ENCODE data around the gene RFPL4AL1. TPM values are rescaled to one million over a fixed set of nuclear protein-coding genes. Genes with fewer than 3 reads are reported as not detected.
"Not testable (repeated sequence)": the region's sequence is repeated elsewhere in the genome, so short reads cannot be mapped to it uniquely, and the experiment has no call there.

The RFPL4AL1 gene
- total and polyA plus RNA-seq, 4 donors, result not detected

DNA sequence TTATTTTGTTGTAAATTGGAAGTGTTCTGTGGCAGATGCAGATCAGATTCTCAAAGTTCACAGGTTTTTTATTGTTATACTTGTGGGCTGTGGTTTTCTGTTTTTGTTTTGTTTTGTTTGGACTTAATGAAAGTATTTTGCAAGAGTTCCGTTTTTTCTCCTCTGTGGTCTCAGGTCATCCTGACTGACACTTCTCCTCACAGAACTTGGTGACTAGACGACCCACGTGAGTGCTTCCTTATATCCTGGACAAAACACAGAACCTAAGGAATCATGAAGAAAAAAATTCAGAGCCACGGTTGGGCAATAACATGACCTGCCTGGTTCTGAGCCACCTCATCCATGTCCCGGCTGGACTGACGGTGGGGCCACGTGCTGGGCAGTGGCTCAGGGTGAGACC, 2.5 kb upstream of the RFPL4AL1 start:
- H3K9me3 ChIP-seq (ENCODE audit: control insufficient read depth, insufficient read depth, low read length), result no peaks in the 10 kb centered on the region
- no peak for DNase-seq (ENCODE audit: low read depth in 4 of 6, low spot score in 6 of 6)
- no peak overlapping the region for H3K4me3 ChIP-seq (ENCODE audit: low read depth, low read length)
- no peaks in the 10 kb centered on the region for H3K27me3 ChIP-seq (ENCODE audit: control insufficient read depth, insufficient read depth, low read length)
- WGBS (ENCODE audit: insufficient coverage), result 77% methylated on average over 7 of the region's 7 CpGs
- no peak overlapping the region for H3K27ac ChIP-seq (ENCODE audit: low read depth, low read length)
- no peaks in the 10 kb centered on the region for H3K36me3 ChIP-seq (ENCODE audit: control insufficient read depth, insufficient read depth, low read length)
- no peaks in the 10 kb centered on the region for H3K4me1 ChIP-seq (ENCODE audit: control insufficient read depth, insufficient read depth, low read length)

DNA sequence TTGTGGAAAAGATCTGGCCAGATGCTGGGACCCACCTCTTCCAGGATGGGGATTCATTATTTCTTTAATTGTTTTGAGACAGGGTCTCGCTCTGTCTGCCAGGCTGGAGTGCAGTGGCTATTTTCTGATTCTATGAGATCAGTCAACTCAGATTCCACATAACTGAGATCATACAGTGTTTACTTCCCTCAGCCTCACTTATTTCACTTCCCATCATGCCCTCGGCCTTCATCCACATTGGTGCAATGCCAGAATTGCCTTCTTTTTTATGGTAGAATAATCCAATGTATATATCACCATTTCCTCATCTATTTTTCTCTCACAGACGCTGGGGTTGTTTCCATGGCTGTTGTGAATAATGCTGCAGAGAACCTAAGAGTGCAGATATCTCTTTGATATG, 714 bp downstream of the RFPL4AL1 start:
- H3K27me3 ChIP-seq (ENCODE audit: control insufficient read depth, insufficient read depth, low read length); H3K4me1 ChIP-seq (ENCODE audit: control insufficient read depth, insufficient read depth, low read length); H3K27ac ChIP-seq (ENCODE audit: low read depth, low read length); H3K9me3 ChIP-seq (ENCODE audit: control insufficient read depth, insufficient read depth, low read length); H3K36me3 ChIP-seq (ENCODE audit: control insufficient read depth, insufficient read depth, low read length); DNase-seq (ENCODE audit: low read depth in 4 of 6, low spot score in 6 of 6); H3K4me3 ChIP-seq (ENCODE audit: low read depth, low read length): not testable (repeated sequence)
- no CpG with 5 or more reads among the region's 3 CpGs for WGBS (ENCODE audit: insufficient coverage)

- Histone ChIP-seq H3K9me3 (ENCODE audit: control insufficient read depth, insufficient read depth, low read length) (no peaks in the 10 kb centered on the region), H3K27ac (ENCODE audit: low read depth, low read length) (no peak overlapping the region), H3K4me1 (ENCODE audit: control insufficient read depth, insufficient read depth, low read length) (no peaks in the 10 kb centered on the region), H3K4me3 (ENCODE audit: low read depth, low read length) (no peak overlapping the region), H3K36me3 (ENCODE audit: control insufficient read depth, insufficient read depth, low read length) (no peaks in the 10 kb centered on the region), H3K27me3 (ENCODE audit: control insufficient read depth, insufficient read depth, low read length) (no peaks in the 10 kb centered on the region)
- 28% methylated on average over 6 of the region's 7 CpGs for WGBS (ENCODE audit: insufficient coverage)
- DNase-seq (ENCODE audit: low read depth in 4 of 6, low spot score in 6 of 6), result no peak
These were observed 8.6 kb downstream of the RFPL4AL1 start for GRCh38 chr19:55777528-55777927.

GRCh38 chr19:55778331-55778730, 9.4 kb downstream of the RFPL4AL1 start:
- no peaks in the 10 kb centered on the region for H3K4me1 ChIP-seq (ENCODE audit: control insufficient read depth, insufficient read depth, low read length)
- WGBS (ENCODE audit: insufficient coverage), result 85% methylated on average over 14 of the region's 16 CpGs

DNA sequence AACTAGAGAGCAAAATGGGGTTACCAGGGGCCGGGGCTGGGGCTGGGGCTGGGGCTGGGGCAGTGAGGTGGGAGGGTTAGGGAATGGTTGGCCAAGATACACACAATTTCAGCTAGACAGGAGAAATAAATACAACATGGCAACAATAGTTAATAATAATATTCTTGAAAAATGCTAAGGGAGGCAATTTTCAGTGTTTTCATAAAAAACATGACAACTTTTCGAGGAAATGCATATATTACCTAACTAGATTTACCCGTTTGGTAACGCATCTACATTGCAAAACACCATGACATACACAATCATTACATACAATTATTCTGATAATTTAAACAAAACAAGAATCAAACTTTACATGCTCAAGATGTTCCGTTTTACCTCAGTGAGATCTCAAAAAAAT, 12.2 kb downstream of the RFPL4AL1 start:
- Histone ChIP-seq H3K27ac (ENCODE audit: low read depth, low read length) (no peak overlapping the region), H3K9me3 (ENCODE audit: control insufficient read depth, insufficient read depth, low read length) (no peaks in the 10 kb centered on the region), H3K4me1 (ENCODE audit: control insufficient read depth, insufficient read depth, low read length) (no peaks in the 10 kb centered on the region), H3K36me3 (ENCODE audit: control insufficient read depth, insufficient read depth, low read length) (no peaks in the 10 kb centered on the region), H3K4me3 (ENCODE audit: low read depth, low read length) (no peak overlapping the region), H3K27me3 (ENCODE audit: control insufficient read depth, insufficient read depth, low read length) (no peaks in the 10 kb centered on the region)
- 73% methylated on average over 2 of the region's 5 CpGs for WGBS (ENCODE audit: insufficient coverage)
- no peak for DNase-seq (ENCODE audit: low read depth in 4 of 6, low spot score in 6 of 6)

More at GRCh38 chr19:55778331-55778730, 9.4 kb downstream of the RFPL4AL1 start:
- H3K4me3 ChIP-seq (ENCODE audit: low read depth, low read length), result no peak overlapping the region
- H3K36me3 ChIP-seq (ENCODE audit: control insufficient read depth, insufficient read depth, low read length), result no peaks in the 10 kb centered on the region
- H3K27me3 ChIP-seq (ENCODE audit: control insufficient read depth, insufficient read depth, low read length), result no peaks in the 10 kb centered on the region
- no peaks in the 10 kb centered on the region for H3K9me3 ChIP-seq (ENCODE audit: control insufficient read depth, insufficient read depth, low read length)
- no peak for DNase-seq (ENCODE audit: low read depth in 4 of 6, low spot score in 6 of 6)
- H3K27ac ChIP-seq (ENCODE audit: low read depth, low read length), result no peak overlapping the region

- no peak for DNase-seq (ENCODE audit: low read depth in 4 of 6, low spot score in 6 of 6)
- no peaks in the 10 kb centered on the region for H3K9me3 ChIP-seq (ENCODE audit: control insufficient read depth, insufficient read depth, low read length)
- 90% methylated on average over 8 of the region's 11 CpGs for WGBS (ENCODE audit: insufficient coverage)
- H3K27ac ChIP-seq (ENCODE audit: low read depth, low read length), result no peak overlapping the region
- H3K36me3 ChIP-seq (ENCODE audit: control insufficient read depth, insufficient read depth, low read length), result no peaks in the 10 kb centered on the region
- H3K4me3 ChIP-seq (ENCODE audit: low read depth, low read length), result no peak overlapping the region
- H3K27me3 ChIP-seq (ENCODE audit: control insufficient read depth, insufficient read depth, low read length), result no peaks in the 10 kb centered on the region
- no peaks in the 10 kb centered on the region for H3K4me1 ChIP-seq (ENCODE audit: control insufficient read depth, insufficient read depth, low read length)
These were observed 26.1 kb downstream of the RFPL4AL1 start for GRCh38 chr19:55795021-55795420.

- H3K27ac ChIP-seq (ENCODE audit: low read depth, low read length), result no peak overlapping the region
- 78% methylated on average over 3 of the region's 7 CpGs for WGBS (ENCODE audit: insufficient coverage)
- H3K27me3 ChIP-seq (ENCODE audit: control insufficient read depth, insufficient read depth, low read length), result no peaks in the 10 kb centered on the region
These were observed 32.5 kb downstream of the RFPL4AL1 start for GRCh38 chr19:55801416-55801815.

DNA sequence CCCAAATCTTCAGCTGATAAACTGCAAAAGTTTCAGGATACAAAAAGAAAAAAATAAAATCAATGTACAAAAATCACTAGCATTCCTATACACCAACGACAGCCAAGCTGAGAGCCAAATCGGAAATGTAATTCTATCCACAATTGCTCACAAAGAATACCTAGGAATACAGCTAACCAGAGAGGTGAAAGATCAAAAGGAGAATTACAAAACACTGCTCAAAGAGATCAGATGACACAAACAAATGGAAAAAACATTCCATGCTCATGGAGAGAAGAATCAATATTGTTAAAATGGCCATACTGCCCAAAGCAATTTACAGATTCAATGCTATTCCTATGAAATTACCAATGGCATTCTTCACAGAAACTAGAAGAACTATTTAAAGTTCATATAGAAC, 33.4 kb downstream of the RFPL4AL1 start:
- Histone ChIP-seq H3K27me3 (ENCODE audit: control insufficient read depth, insufficient read depth, low read length) (no peaks in the 10 kb centered on the region), H3K36me3 (ENCODE audit: control insufficient read depth, insufficient read depth, low read length) (no peaks in the 10 kb centered on the region), H3K27ac (ENCODE audit: low read depth, low read length) (no peak overlapping the region), H3K4me1 (ENCODE audit: control insufficient read depth, insufficient read depth, low read length) (no peaks in the 10 kb centered on the region), H3K4me3 (ENCODE audit: low read depth, low read length) (no peak overlapping the region), H3K9me3 (ENCODE audit: control insufficient read depth, insufficient read depth, low read length) (no peaks in the 10 kb centered on the region)
- no CpG with 5 or more reads among the region's 2 CpGs for WGBS (ENCODE audit: insufficient coverage)
- DNase-seq (ENCODE audit: low read depth in 4 of 6, low spot score in 6 of 6), result no peak

More at GRCh38 chr19:55801416-55801815, 32.5 kb downstream of the RFPL4AL1 start:
- Histone ChIP-seq H3K4me3 (ENCODE audit: low read depth, low read length) (no peak overlapping the region), H3K9me3 (ENCODE audit: control insufficient read depth, insufficient read depth, low read length) (no peaks in the 10 kb centered on the region), H3K4me1 (ENCODE audit: control insufficient read depth, insufficient read depth, low read length) (no peaks in the 10 kb centered on the region), H3K36me3 (ENCODE audit: control insufficient read depth, insufficient read depth, low read length) (no peaks in the 10 kb centered on the region)
- DNase-seq (ENCODE audit: low read depth in 4 of 6, low spot score in 6 of 6), result no peak

DNA sequence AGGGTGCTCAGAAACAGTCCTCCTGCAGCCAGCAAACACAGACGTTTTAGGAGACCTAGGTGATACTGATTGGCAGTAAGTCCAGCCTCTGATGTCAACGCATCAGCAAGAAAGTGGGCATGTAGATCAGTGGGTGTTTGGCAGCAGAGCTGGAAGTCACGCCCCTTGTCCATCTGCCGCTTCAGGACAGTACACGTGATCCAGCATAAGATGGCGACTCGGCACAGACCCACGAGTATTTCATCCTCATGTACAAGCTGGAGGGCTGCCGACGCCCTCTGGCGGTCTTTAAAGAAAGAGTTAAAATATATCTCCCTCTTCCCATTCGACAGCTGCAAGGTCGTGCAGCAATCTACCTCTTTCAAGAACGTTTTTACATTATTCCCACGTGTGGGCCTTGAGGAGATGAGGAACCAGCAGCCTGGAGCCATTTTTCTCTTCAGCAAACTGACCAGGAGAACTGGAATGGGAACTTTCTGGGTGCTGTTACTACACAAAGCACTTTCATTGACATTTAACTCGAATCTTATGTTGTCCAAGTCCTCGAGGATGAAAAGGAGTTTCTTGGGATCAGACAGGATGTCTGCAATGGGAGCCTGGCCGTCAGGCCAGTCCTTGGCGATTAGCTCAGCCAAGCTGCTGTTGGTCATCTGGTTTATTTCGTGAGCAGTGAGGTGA, 40.6 kb downstream of the RFPL4AL1 start:
- WGBS (ENCODE audit: insufficient coverage), result 35% methylated on average over 20 of the region's 20 CpGs
- Histone ChIP-seq H3K4me3 (ENCODE audit: low read depth, low read length) (no peak overlapping the region), H3K27me3 (ENCODE audit: control insufficient read depth, insufficient read depth, low read length) (no peaks in the 10 kb centered on the region), H3K27ac (ENCODE audit: low read depth, low read length) (no peak overlapping the region), H3K4me1 (ENCODE audit: control insufficient read depth, insufficient read depth, low read length) (no peaks in the 10 kb centered on the region), H3K36me3 (ENCODE audit: control insufficient read depth, insufficient read depth, low read length) (no peaks in the 10 kb centered on the region), H3K9me3 (ENCODE audit: control insufficient read depth, insufficient read depth, low read length) (no peaks in the 10 kb centered on the region)
- DNase-seq (ENCODE audit: low read depth in 4 of 6, low spot score in 6 of 6), result peak in 1 of 6 donors; percentile 1

- H3K27me3 ChIP-seq (ENCODE audit: control insufficient read depth, insufficient read depth, low read length), result no peaks in the 10 kb centered on the region
- WGBS (ENCODE audit: insufficient coverage), result no CpG with 5 or more reads among the region's 3 CpGs
- no peak for DNase-seq (ENCODE audit: low read depth in 4 of 6, low spot score in 6 of 6)
These were observed 42.4 kb downstream of the RFPL4AL1 start for GRCh38 chr19:55811340-55811739.

More at GRCh38 chr19:55811340-55811739, 42.4 kb downstream of the RFPL4AL1 start:
- no peaks in the 10 kb centered on the region for H3K4me1 ChIP-seq (ENCODE audit: control insufficient read depth, insufficient read depth, low read length)
- H3K4me3 ChIP-seq (ENCODE audit: low read depth, low read length), result no peak overlapping the region
- no peaks in the 10 kb centered on the region for H3K9me3 ChIP-seq (ENCODE audit: control insufficient read depth, insufficient read depth, low read length)
- no peaks in the 10 kb centered on the region for H3K36me3 ChIP-seq (ENCODE audit: control insufficient read depth, insufficient read depth, low read length)
- no peak overlapping the region for H3K27ac ChIP-seq (ENCODE audit: low read depth, low read length)
